ENCODE results near the gene BTBD8. TPM values are rescaled to one million over a fixed set of nuclear protein-coding genes. Genes with fewer than 3 reads are reported as not detected.

The BTBD8 gene
- total and polyA plus RNA-seq, 2 experiments from 2014 or later: 2.9 to 4.1 TPM

DNA sequence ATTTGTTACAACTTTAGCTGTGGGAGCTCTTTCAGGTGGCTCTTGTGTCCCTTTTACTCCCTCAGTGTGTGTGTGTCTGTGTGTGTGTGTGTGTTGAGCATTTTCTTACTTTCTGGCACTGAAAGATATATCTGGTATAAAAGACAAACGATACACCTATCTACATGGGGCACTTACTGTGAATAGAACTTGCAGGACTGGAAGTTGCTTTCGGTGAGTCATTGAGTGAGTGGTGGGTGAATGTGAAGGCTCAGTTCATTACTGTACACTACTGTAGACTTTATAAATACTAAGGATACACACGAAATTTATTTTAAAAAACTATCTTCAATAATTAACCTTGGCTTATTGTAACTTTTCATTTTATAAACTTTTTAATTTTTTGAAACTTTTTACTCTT, 38.7 kb downstream of the BTBD8 start:
- Mint-ChIP-seq H3K9me3 (no peaks in the 10 kb centered on the region), H3K27ac (no peak overlapping the region), H3K27me3 (ENCODE audit: insufficient read depth, low read depth, poor library complexity) (peaks cover 2% of the 10 kb centered on the region), H3K4me1 (no peaks in the 10 kb centered on the region), H3K4me3 (no peak overlapping the region), H3K36me3 (ENCODE audit: low read depth) (no peaks in the 10 kb centered on the region)
- ATAC-seq (no peak), DNase-seq (ENCODE audit: low spot score) (no peak)
- no peaks in the 10 kb centered on the region for H3K27me3 ChIP-seq (ENCODE audit: insufficient read depth)
- H3K4me3 ChIP-seq: no peak overlapping the region
- H3K4me1 ChIP-seq (ENCODE audit: insufficient read depth): no peaks in the 10 kb centered on the region
- H2AFZ ChIP-seq: no peak overlapping the region
- no peaks in the 10 kb centered on the region for H3F3A ChIP-seq (replicated peaks; ENCODE audit: low read depth)
- no peaks in the 10 kb centered on the region for H3K79me2 ChIP-seq (replicated peaks; ENCODE audit: insufficient read depth)
- TF ChIP-seq, protein P1, sequence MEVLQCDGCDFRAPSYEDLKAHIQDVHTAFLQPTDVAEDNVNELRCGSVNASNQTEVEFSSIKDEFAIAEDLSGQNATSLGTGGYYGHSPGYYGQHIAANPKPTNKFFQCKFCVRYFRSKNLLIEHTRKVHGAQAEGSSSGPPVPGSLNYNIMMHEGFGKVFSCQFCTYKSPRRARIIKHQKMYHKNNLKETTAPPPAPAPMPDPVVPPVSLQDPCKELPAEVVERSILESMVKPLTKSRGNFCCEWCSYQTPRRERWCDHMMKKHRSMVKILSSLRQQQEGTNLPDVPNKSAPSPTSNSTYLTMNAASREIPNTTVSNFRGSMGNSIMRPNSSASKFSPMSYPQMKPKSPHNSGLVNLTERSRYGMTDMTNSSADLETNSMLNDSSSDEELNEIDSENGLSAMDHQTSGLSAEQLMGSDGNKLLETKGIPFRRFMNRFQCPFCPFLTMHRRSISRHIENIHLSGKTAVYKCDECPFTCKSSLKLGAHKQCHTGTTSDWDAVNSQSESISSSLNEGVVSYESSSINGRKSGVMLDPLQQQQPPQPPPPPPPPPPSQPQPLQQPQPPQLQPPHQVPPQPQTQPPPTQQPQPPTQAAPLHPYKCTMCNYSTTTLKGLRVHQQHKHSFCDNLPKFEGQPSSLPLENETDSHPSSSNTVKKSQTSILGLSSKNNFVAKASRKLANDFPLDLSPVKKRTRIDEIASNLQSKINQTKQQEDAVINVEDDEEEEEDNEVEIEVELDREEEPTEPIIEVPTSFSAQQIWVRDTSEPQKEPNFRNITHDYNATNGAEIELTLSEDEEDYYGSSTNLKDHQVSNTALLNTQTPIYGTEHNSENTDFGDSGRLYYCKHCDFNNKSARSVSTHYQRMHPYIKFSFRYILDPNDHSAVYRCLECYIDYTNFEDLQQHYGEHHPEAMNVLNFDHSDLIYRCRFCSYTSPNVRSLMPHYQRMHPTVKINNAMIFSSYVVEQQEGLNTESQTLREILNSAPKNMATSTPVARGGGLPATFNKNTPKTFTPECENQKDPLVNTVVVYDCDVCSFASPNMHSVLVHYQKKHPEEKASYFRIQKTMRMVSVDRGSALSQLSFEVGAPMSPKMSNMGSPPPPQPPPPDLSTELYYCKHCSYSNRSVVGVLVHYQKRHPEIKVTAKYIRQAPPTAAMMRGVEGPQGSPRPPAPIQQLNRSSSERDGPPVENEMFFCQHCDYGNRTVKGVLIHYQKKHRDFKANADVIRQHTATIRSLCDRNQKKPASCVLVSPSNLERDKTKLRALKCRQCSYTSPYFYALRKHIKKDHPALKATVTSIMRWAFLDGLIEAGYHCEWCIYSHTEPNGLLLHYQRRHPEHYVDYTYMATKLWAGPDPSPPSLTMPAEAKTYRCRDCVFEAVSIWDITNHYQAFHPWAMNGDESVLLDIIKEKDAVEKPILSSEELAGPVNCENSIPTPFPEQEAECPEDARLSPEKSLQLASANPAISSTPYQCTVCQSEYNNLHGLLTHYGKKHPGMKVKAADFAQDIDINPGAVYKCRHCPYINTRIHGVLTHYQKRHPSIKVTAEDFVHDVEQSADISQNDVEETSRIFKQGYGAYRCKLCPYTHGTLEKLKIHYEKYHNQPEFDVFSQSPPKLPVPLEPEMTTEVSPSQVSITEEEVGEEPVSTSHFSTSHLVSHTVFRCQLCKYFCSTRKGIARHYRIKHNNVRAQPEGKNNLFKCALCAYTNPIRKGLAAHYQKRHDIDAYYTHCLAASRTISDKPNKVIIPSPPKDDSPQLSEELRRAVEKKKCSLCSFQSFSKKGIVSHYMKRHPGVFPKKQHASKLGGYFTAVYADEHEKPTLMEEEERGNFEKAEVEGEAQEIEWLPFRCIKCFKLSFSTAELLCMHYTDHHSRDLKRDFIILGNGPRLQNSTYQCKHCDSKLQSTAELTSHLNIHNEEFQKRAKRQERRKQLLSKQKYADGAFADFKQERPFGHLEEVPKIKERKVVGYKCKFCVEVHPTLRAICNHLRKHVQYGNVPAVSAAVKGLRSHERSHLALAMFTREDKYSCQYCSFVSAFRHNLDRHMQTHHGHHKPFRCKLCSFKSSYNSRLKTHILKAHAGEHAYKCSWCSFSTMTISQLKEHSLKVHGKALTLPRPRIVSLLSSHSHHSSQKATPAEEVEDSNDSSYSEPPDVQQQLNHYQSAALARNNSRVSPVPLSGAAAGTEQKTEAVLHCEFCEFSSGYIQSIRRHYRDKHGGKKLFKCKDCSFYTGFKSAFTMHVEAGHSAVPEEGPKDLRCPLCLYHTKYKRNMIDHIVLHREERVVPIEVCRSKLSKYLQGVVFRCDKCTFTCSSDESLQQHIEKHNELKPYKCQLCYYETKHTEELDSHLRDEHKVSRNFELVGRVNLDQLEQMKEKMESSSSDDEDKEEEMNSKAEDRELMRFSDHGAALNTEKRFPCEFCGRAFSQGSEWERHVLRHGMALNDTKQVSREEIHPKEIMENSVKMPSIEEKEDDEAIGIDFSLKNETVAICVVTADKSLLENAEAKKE (CRISPR knock-in tag; IDR thresholded peaks at IDR 0.05): no peak
- TF ChIP-seq CREB1 (CRISPR knock-in tag; IDR thresholded peaks at IDR 0.05; ENCODE audit: low read depth) (no peak), ZNF331 (CRISPR knock-in tag; IDR thresholded peaks at IDR 0.05; ENCODE audit: low read depth) (no peak), ZNF114 (CRISPR knock-in tag; IDR thresholded peaks at IDR 0.05) (no peak), POLR2AphosphoS5 (IDR thresholded peaks at IDR 0.05; ENCODE audit: low read depth) (no peak), EZH2 (IDR thresholded peaks at IDR 0.05; ENCODE audit: low read depth, unreplicated experiment) (no peak), NANOG (IDR thresholded peaks at IDR 0.05; ENCODE audit: borderline replicate concordance) (no peak), STAT1 (IDR thresholded peaks at IDR 0.05; ENCODE audit: unreplicated experiment) (no peak)
- TF ChIP-seq, protein P2, sequence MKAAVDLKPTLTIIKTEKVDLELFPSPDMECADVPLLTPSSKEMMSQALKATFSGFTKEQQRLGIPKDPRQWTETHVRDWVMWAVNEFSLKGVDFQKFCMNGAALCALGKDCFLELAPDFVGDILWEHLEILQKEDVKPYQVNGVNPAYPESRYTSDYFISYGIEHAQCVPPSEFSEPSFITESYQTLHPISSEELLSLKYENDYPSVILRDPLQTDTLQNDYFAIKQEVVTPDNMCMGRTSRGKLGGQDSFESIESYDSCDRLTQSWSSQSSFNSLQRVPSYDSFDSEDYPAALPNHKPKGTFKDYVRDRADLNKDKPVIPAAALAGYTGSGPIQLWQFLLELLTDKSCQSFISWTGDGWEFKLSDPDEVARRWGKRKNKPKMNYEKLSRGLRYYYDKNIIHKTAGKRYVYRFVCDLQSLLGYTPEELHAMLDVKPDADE (IDR thresholded peaks at IDR 0.05): no peak
- TF ChIP-seq, protein P3, sequence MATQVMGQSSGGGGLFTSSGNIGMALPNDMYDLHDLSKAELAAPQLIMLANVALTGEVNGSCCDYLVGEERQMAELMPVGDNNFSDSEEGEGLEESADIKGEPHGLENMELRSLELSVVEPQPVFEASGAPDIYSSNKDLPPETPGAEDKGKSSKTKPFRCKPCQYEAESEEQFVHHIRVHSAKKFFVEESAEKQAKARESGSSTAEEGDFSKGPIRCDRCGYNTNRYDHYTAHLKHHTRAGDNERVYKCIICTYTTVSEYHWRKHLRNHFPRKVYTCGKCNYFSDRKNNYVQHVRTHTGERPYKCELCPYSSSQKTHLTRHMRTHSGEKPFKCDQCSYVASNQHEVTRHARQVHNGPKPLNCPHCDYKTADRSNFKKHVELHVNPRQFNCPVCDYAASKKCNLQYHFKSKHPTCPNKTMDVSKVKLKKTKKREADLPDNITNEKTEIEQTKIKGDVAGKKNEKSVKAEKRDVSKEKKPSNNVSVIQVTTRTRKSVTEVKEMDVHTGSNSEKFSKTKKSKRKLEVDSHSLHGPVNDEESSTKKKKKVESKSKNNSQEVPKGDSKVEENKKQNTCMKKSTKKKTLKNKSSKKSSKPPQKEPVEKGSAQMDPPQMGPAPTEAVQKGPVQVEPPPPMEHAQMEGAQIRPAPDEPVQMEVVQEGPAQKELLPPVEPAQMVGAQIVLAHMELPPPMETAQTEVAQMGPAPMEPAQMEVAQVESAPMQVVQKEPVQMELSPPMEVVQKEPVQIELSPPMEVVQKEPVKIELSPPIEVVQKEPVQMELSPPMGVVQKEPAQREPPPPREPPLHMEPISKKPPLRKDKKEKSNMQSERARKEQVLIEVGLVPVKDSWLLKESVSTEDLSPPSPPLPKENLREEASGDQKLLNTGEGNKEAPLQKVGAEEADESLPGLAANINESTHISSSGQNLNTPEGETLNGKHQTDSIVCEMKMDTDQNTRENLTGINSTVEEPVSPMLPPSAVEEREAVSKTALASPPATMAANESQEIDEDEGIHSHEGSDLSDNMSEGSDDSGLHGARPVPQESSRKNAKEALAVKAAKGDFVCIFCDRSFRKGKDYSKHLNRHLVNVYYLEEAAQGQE (IDR thresholded peaks at IDR 0.05; ENCODE audit: unreplicated experiment): no peak
- no peaks in the 10 kb centered on the region for H4K20me1 ChIP-seq (replicated peaks; ENCODE audit: insufficient read depth)
- H3K9me2 ChIP-seq (ENCODE audit: insufficient read depth): 0 out of 2 replicates have a peak, but pooled peaks cover 7% of the 10 kb centered on the region
- H3K36me3 ChIP-seq (ENCODE audit: insufficient read depth): no peaks in the 10 kb centered on the region
- no peak overlapping the region for H3K4me2 ChIP-seq
- H3K27ac ChIP-seq (ENCODE audit: low read depth): no peak overlapping the region
